CD4-positive, alpha-beta T cell treated with Interferon alpha-2 for 1 hour (primary cell): Measurements from ENCODE around the gene FGF1.
A peak's percentile ranks its signal among the peaks of the same experiment; 100 is the strongest.
"Not testable (repeated sequence)": the region's sequence is repeated elsewhere in the genome, so short reads cannot be mapped to it uniquely, and the experiment has no call there.

ENCODE experiments used
- DNase-seq, 2 donors: peaks; one replicate each; pipeline ENCODE4 v3.0.0-alpha.2; 2020 to 2022

The FGF1 gene

GRCh38 chr5:142664636-142665035 lies 21.3 kb downstream of the FGF1 start:
- no peak for DNase-seq

- DNase-seq = no peak
Measured at GRCh38 chr5:142664067-142664466, 21.8 kb downstream of the FGF1 start.

- no peak for DNase-seq
Measured at GRCh38 chr5:142663246-142663645, 22.6 kb downstream of the FGF1 start.

GRCh38 chr5:142661957-142662356 lies 23.9 kb downstream of the FGF1 start:
- no peak for DNase-seq

- DNase-seq = no peak
Measured at GRCh38 chr5:142661143-142661542, 24.7 kb downstream of the FGF1 start.

GRCh38 chr5:142660731-142661130 lies 25.2 kb downstream of the FGF1 start:
- no peak for DNase-seq

GRCh38 chr5:142660196-142660595 lies 25.7 kb downstream of the FGF1 start:
- DNase-seq = no peak

- no peak for DNase-seq
Measured at GRCh38 chr5:142659405-142659804, 26.5 kb downstream of the FGF1 start.

GRCh38 chr5:142658278-142658677 lies 27.6 kb downstream of the FGF1 start:
- DNase-seq = no peak

- no peak for DNase-seq
Measured at GRCh38 chr5:142657446-142657845, 28.4 kb downstream of the FGF1 start.

GRCh38 chr5:142655339-142656267 lies 30.3 kb downstream of the FGF1 start:
- peak; percentile 51 to 63 for DNase-seq

GRCh38 chr5:142654578-142655058 lies 31.3 kb downstream of the FGF1 start:
- DNase-seq = no peak

GRCh38 chr5:142653321-142653720 lies 32.6 kb downstream of the FGF1 start:
- no peak for DNase-seq

- DNase-seq = no peak
Measured at GRCh38 chr5:142652563-142652962, 33.3 kb downstream of the FGF1 start.

GRCh38 chr5:142650881-142651280 lies 35.0 kb downstream of the FGF1 start:
- no peak for DNase-seq

- no peak for DNase-seq
Measured at GRCh38 chr5:142650060-142650459, 35.8 kb downstream of the FGF1 start.

- DNase-seq = not testable (repeated sequence)
Measured at GRCh38 chr5:142648108-142648507, 37.8 kb downstream of the FGF1 start.

- no peak for DNase-seq
Measured at GRCh38 chr5:142645456-142645855, 40.4 kb downstream of the FGF1 start.

GRCh38 chr5:142644640-142645361 lies 41.1 kb downstream of the FGF1 start:
- DNase-seq = no peak

- no peak for DNase-seq
Measured at GRCh38 chr5:142644127-142644526, 41.8 kb downstream of the FGF1 start.

- no peak for DNase-seq
Measured at GRCh38 chr5:142643634-142644033, 42.3 kb downstream of the FGF1 start.

- no peak for DNase-seq
Measured at GRCh38 chr5:142642427-142642826, 43.5 kb downstream of the FGF1 start.

GRCh38 chr5:142641711-142642110 lies 44.2 kb downstream of the FGF1 start:
- DNase-seq = no peak
